Fibroblast of lung (primary cell): ENCODE data around the gene WNT3. TPM values are rescaled to one million over a fixed set of nuclear protein-coding genes. Genes with fewer than 3 reads are reported as not detected.

Experiments
- DNase-seq, 2 donors: peaks; one replicate each; pipeline versions ENCODE4 v3.0.0 to v3.0.0-alpha.2; 2010; ENCODE audit warnings: low read depth in 2 of 2
- H2AFZ ChIP-seq: 2 replicates; pipeline ENCODE4 v1.5.1; 2012; ENCODE audit warnings: low read length, control low read depth, inconsistent platforms
- H3K27ac ChIP-seq: 2 replicates; pipeline ENCODE4 v1.5.1; 2011; ENCODE audit warnings: low read length, control low read depth; ENCODE audit not compliant: insufficient read depth
- H3K27me3 ChIP-seq: 2 replicates; pipeline ENCODE4 v1.5.1; 2011; ENCODE audit warnings: mild to moderate bottlenecking, low read length; ENCODE audit not compliant: control insufficient read depth, insufficient read depth
- H3K36me3 ChIP-seq: 2 replicates; pipeline ENCODE4 v1.5.1; 2011; ENCODE audit warnings: low read length; ENCODE audit not compliant: control insufficient read depth, insufficient read depth
- H3K4me1 ChIP-seq: 2 replicates; pipeline ENCODE4 v1.5.1; 2011; ENCODE audit warnings: low read length; ENCODE audit not compliant: control insufficient read depth, insufficient read depth; ENCODE audit errors: extremely low read depth
- H3K4me2 ChIP-seq: 2 replicates; pipeline ENCODE4 v1.5.1; 2011; ENCODE audit warnings: low read length, control low read depth; ENCODE audit not compliant: insufficient read depth; ENCODE audit errors: extremely low read depth
- H3K4me3 ChIP-seq, 4 experiments: fragments of 200-600 bp in 1 of 4; sonication (generic) in 1 of 4; replicated peaks in 1 of 4; 2 replicates each; pipeline ENCODE4 v1.5.1; 2011 to 2016; ENCODE audit warnings: low read length in 4 of 4, low read depth in 3 of 4, mild to moderate bottlenecking in 3 of 4, control low read depth in 2 of 4, inconsistent platforms in 1 of 4, mixed read lengths in 1 of 4; ENCODE audit not compliant: insufficient read depth in 1 of 4; ENCODE audit errors: control extremely low read depth in 1 of 4
- H3K79me2 ChIP-seq: 2 replicates; pipeline ENCODE4 v1.5.1; 2012; ENCODE audit warnings: mild to moderate bottlenecking, low read length, inconsistent platforms; ENCODE audit not compliant: control insufficient read depth, insufficient read depth
- H3K9ac ChIP-seq: 2 replicates; pipeline ENCODE4 v1.5.1; 2011; ENCODE audit warnings: mild to moderate bottlenecking, low read length, control low read depth; ENCODE audit not compliant: insufficient read depth
- H3K9me3 ChIP-seq: 2 replicates; pipeline ENCODE4 v1.5.1; 2012; ENCODE audit warnings: low read depth, low read length; ENCODE audit not compliant: control insufficient read depth, insufficient read depth
- H4K20me1 ChIP-seq: 2 replicates; pipeline ENCODE4 v1.5.1; 2011; ENCODE audit warnings: low read length; ENCODE audit not compliant: control insufficient read depth, insufficient read depth; ENCODE audit errors: extremely low read depth
- CTCF ChIP-seq, 2 donors: IDR thresholded peaks in 1 of 2; conservative IDR thresholded peaks in 1 of 2; 1 replicate in 1 of 2; 2 replicates in 1 of 2; pipeline ENCODE4 v1.5.1; 2011 to 2012; ENCODE audit warnings: low read length in 2 of 2, control low read depth in 1 of 2, inconsistent platforms in 1 of 2, low read depth in 1 of 2, mild to moderate bottlenecking in 1 of 2
- EZH2 ChIP-seq: IDR thresholded peaks from 2 replicates; pipeline ENCODE4 v1.5.1; 2012; ENCODE audit warnings: low read length, control low read depth, mild to moderate bottlenecking; ENCODE audit errors: missing control alignments
- polyA plus RNA-seq, 2 donors: library from polyadenylated mRNA; depleted of rRNA in 1 of 2; stranded (reverse) in 1 of 2; unstranded in 1 of 2; fragments of >200 nt; gene quantifications; 2 replicates each; pipeline ENCODE4 v1.2.1, GENCODE V29; 2011 to 2012; ENCODE audit warnings: missing spikeins in 1 of 2
- total RNA-seq: library from RNA; depleted of rRNA; stranded (reverse); fragments of >200 nt; gene quantifications from 2 replicates; pipeline ENCODE4 v1.2.1, GENCODE V29; 2014

The WNT3 gene
- total and polyA plus RNA-seq, 2 donors (not counting 1 experiment from before 2014, with no cell fraction given), result 1.3 to 1.5 TPM

- no peaks in the 10 kb centered on the region for H3K36me3 ChIP-seq
- TF ChIP-seq EZH2 (no peak), CTCF (conservative IDR thresholded peaks at IDR 0.05 in 1 of 2, IDR thresholded peaks at IDR 0.05 in 1 of 2; ENCODE audit: low read depth in 1 of 2, low read length in 2 of 2) (no peak)
- H3K4me2 ChIP-seq, result no peak overlapping the region
- no peak overlapping the region for H3K9ac ChIP-seq
- no peak for DNase-seq
- H3K27me3 ChIP-seq, result peaks cover 7% of the 10 kb centered on the region
- no peaks in the 10 kb centered on the region for H4K20me1 ChIP-seq
- H3K9me3 ChIP-seq, result no peaks in the 10 kb centered on the region
- H3K4me3 ChIP-seq, result no peak overlapping the region
- no peaks in the 10 kb centered on the region for H3K4me1 ChIP-seq
- H3K27ac ChIP-seq, result no peak overlapping the region
- no peak overlapping the region for H2AFZ ChIP-seq
- H3K79me2 ChIP-seq, result no peaks in the 10 kb centered on the region
Observed at GRCh38 chr17:46859996-46860395, 41.5 kb upstream of the WNT3 start.

GRCh38 chr17:46857600-46857999, 39.1 kb upstream of the WNT3 start:
- H3K9ac ChIP-seq, result no peak overlapping the region
- H3K27me3 ChIP-seq, result peaks cover 11% of the 10 kb centered on the region
- no peaks in the 10 kb centered on the region for H3K79me2 ChIP-seq
- H3K27ac ChIP-seq, result no peak overlapping the region
- no peak for TF ChIP-seq CTCF (conservative IDR thresholded peaks at IDR 0.05 in 1 of 2, IDR thresholded peaks at IDR 0.05 in 1 of 2; ENCODE audit: low read depth in 1 of 2, low read length in 2 of 2)
- no peak for TF ChIP-seq EZH2
- no peak overlapping the region for H3K4me3 ChIP-seq
- no peaks in the 10 kb centered on the region for H3K36me3 ChIP-seq
- H3K4me2 ChIP-seq, result no peak overlapping the region
- no peak for DNase-seq
- no peaks in the 10 kb centered on the region for H4K20me1 ChIP-seq
- H3K4me1 ChIP-seq, result no peaks in the 10 kb centered on the region
- H3K9me3 ChIP-seq, result no peaks in the 10 kb centered on the region
- no peak overlapping the region for H2AFZ ChIP-seq

GRCh38 chr17:46854948-46855347, 36.5 kb upstream of the WNT3 start:
- Histone ChIP-seq H3K4me3 (no peak overlapping the region), H3K27me3 (peaks cover 32% of the 10 kb centered on the region), H3K4me2 (no peak overlapping the region), H3K79me2 (no peaks in the 10 kb centered on the region), H4K20me1 (no peaks in the 10 kb centered on the region), H3K9me3 (no peaks in the 10 kb centered on the region), H2AFZ (no peak overlapping the region), H3K27ac (no peak overlapping the region), H3K36me3 (no peaks in the 10 kb centered on the region), H3K9ac (no peak overlapping the region), H3K4me1 (no peaks in the 10 kb centered on the region)
- no peak for DNase-seq
- TF ChIP-seq CTCF (conservative IDR thresholded peaks at IDR 0.05 in 1 of 2, IDR thresholded peaks at IDR 0.05 in 1 of 2; ENCODE audit: low read depth in 1 of 2, low read length in 2 of 2), result no peak
- TF ChIP-seq EZH2, result no peak
